Stimulated activated CD8-positive, alpha-beta memory T cell treated with anti-CD3 and anti-CD28 coated beads, Interleukin-7, amount 100 ng/mL, for 24 hours (primary cell): ENCODE results near the gene SPHK2.
"Not testable (repeated sequence)": the region's sequence is repeated elsewhere in the genome, so short reads cannot be mapped to it uniquely, and the experiment has no call there.

Experiments used
- DNase-seq: peaks from one replicate; pipeline ENCODE4 v3.0.0-alpha.2; 2020; ENCODE audit warnings: low read depth

The SPHK2 gene

GRCh38 chr19:48618916-48619691, at the start of gene SPHK2, which contains the start of gene RPL18:
Gene SPHK2 (plus strand): TSS chr19:48619506. CDS start chr19:48620515, 1,009 bp downstream.
Gene RPL18 (minus strand): TSS chr19:48619178. CDS start chr19:48619143, 35 bp downstream.
- peak; percentile 89 for DNase-seq

- DNase-seq: no peak
Observed at GRCh38 chr19:48569814-48570213, 49.5 kb upstream of the SPHK2 start.

GRCh38 chr19:48571378-48572162, 47.7 kb upstream of the SPHK2 start:
- no peak for DNase-seq

GRCh38 chr19:48573163-48573505, 46.2 kb upstream of the SPHK2 start:
- no peak for DNase-seq

GRCh38 chr19:48575931-48576622, 43.2 kb upstream of the SPHK2 start:
- no peak for DNase-seq

- not testable (repeated sequence) for DNase-seq
Observed at GRCh38 chr19:48577908-48578307, 41.4 kb upstream of the SPHK2 start.

GRCh38 chr19:48578891-48579290, 40.4 kb upstream of the SPHK2 start:
- no peak for DNase-seq

GRCh38 chr19:48582168-48582567, 37.1 kb upstream of the SPHK2 start:
- DNase-seq: no peak

GRCh38 chr19:48587387-48587786, 31.9 kb upstream of the SPHK2 start:
- no peak for DNase-seq

GRCh38 chr19:48588670-48589401, 30.5 kb upstream of the SPHK2 start:
- peak; percentile 78 for DNase-seq

- no peak for DNase-seq
Observed at GRCh38 chr19:48591021-48591420, 28.3 kb upstream of the SPHK2 start.

- no peak for DNase-seq
Observed at GRCh38 chr19:48595171-48595570, 24.1 kb upstream of the SPHK2 start.

- no peak for DNase-seq
Observed at GRCh38 chr19:48595833-48596232, 23.5 kb upstream of the SPHK2 start.

GRCh38 chr19:48596237-48596636, 23.1 kb upstream of the SPHK2 start:
- DNase-seq: no peak

GRCh38 chr19:48596679-48597465, 22.4 kb upstream of the SPHK2 start:
- DNase-seq: no peak

- no peak for DNase-seq
Observed at GRCh38 chr19:48598996-48599700, 20.2 kb upstream of the SPHK2 start.

GRCh38 chr19:48600679-48601417, 18.5 kb upstream of the SPHK2 start:
- DNase-seq: no peak

GRCh38 chr19:48603001-48603400, 16.3 kb upstream of the SPHK2 start:
- no peak for DNase-seq

GRCh38 chr19:48603449-48603848, 15.9 kb upstream of the SPHK2 start:
- DNase-seq: no peak

- DNase-seq: no peak
Observed at GRCh38 chr19:48603850-48604249, 15.5 kb upstream of the SPHK2 start.
